ENCODE results near the gene CACNA1S.

Gene CACNA1S

DNA sequence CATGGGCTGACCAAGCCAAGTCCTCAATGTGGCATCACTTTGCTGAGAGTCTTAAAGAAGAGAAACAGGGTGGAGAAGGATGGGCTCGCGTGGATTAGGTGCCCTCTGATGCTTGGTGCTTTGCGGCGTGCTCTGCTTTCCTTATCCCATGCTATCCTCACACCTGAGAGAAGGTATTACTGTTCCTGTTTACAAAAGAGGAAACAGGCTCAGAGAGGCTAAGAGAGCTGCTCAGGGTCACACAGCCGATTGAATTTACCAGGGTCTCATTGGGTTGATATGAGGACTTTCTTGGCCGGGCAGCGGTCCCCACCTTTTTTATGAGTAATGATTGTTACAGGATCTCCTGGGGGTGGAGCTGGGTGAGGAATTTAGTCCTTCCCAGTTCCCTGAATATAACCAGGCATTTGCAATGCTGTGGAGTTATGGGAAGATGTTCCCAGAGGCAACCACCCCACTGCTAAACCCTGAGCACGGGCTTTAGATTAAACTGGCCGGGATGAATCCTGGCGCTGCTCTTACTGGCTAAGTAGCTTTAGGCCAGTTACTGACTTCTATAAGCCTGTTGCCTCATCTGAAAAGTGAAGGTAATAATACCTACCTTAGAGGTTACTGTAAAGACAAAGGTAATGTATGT, 10.2 kb upstream of the CACNA1S start:
- Histone ChIP-seq H3K4me1 (peaks cover 86% of the 10 kb centered on the region), H4K20me1 (no peaks in the 10 kb centered on the region), H3K9ac (no peak overlapping the region), H3K9me3 (no peaks in the 10 kb centered on the region), H3K36me3 (no peaks in the 10 kb centered on the region), H3K27me3 (no peaks in the 10 kb centered on the region), H3K27ac (peak overlapping the region; percentile 14; the same call in 1 of the 2 replicates), H3K4me2 (peak overlapping the region; percentile 78), H3K4me3 (no peak overlapping the region)
- TF ChIP-seq Cebpa-rat (IDR thresholded peaks at IDR 0.05): no peak

GRCh38 chr1:201119206-201120197, 7.3 kb upstream of the CACNA1S start:
- no peaks in the 10 kb centered on the region for H3K27me3 ChIP-seq
- peaks cover 77% of the 10 kb centered on the region for H3K4me1 ChIP-seq
- peak overlapping the region; percentile 78 for H3K4me2 ChIP-seq
- no peak for TF ChIP-seq Cebpa-rat (IDR thresholded peaks at IDR 0.05)
- peak overlapping the region; percentile 2; the same call in 1 of the 2 replicates for H3K4me3 ChIP-seq
- no peaks in the 10 kb centered on the region for H4K20me1 ChIP-seq
- H3K9me3 ChIP-seq: no peaks in the 10 kb centered on the region
- H3K27ac ChIP-seq: peak overlapping the region; percentile 85
- H3K9ac ChIP-seq: peak overlapping the region; percentile 36
- peaks cover 10% of the 10 kb centered on the region; the same call in 1 of the 2 replicates for H3K36me3 ChIP-seq

- Histone ChIP-seq H3K9ac (no peak overlapping the region), H3K4me3 (no peak overlapping the region), H3K4me1 (peaks cover 73% of the 10 kb centered on the region), H3K36me3 (peaks cover 10% of the 10 kb centered on the region; the same call in 1 of the 2 replicates), H4K20me1 (no peaks in the 10 kb centered on the region), H3K27ac (no peak overlapping the region), H3K27me3 (no peaks in the 10 kb centered on the region), H3K4me2 (peak overlapping the region; percentile 89), H3K9me3 (no peaks in the 10 kb centered on the region)
- TF ChIP-seq Cebpa-rat (IDR thresholded peaks at IDR 0.05): no peak
These were observed 3.9 kb upstream of the CACNA1S start for GRCh38 chr1:201116091-201116490.

DNA sequence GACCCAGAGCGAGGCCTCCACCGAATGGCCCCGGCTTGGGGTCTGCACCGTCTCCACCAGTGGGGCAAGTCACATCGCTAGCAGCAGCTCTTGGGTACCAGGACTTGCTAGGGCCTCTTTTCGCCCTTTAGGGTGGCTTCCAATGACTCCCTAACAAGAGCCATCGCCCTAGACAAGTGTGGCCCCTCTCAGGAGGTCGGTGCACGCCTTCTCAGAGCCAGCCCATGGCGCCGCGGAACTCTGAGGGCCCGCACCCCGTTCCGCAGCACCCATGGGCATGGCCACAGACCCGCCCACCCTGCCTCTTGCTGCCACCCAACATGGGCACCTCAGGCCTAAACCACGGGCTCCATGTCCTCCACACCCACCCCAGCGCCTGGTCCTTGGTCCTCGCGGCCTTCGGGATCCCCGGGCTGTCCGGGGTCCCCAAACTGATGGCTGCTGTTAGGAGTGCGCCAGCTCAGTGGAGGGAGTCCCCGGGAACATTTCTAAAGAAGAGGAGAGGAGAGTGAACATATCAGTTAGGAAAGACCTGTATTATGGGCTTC, 3.2 kb upstream of the CACNA1S start:
- no peaks in the 10 kb centered on the region for H3K27me3 ChIP-seq
- TF ChIP-seq Cebpa-rat (IDR thresholded peaks at IDR 0.05): no peak
- peaks cover 10% of the 10 kb centered on the region; the same call in 1 of the 2 replicates for H3K36me3 ChIP-seq
- peak overlapping the region; percentile 71 for H3K4me3 ChIP-seq
- H3K4me1 ChIP-seq: peaks cover 72% of the 10 kb centered on the region
- H4K20me1 ChIP-seq: no peaks in the 10 kb centered on the region
- H3K9me3 ChIP-seq: no peaks in the 10 kb centered on the region
- peak overlapping the region; percentile 89 for H3K4me2 ChIP-seq
- 0 out of 2 replicates have a peak overlapping the region, but pooled peaks have one; percentile 81 for H3K9ac ChIP-seq
- peak overlapping the region; percentile 55; the same call in 1 of the 2 replicates for H3K27ac ChIP-seq

DNA sequence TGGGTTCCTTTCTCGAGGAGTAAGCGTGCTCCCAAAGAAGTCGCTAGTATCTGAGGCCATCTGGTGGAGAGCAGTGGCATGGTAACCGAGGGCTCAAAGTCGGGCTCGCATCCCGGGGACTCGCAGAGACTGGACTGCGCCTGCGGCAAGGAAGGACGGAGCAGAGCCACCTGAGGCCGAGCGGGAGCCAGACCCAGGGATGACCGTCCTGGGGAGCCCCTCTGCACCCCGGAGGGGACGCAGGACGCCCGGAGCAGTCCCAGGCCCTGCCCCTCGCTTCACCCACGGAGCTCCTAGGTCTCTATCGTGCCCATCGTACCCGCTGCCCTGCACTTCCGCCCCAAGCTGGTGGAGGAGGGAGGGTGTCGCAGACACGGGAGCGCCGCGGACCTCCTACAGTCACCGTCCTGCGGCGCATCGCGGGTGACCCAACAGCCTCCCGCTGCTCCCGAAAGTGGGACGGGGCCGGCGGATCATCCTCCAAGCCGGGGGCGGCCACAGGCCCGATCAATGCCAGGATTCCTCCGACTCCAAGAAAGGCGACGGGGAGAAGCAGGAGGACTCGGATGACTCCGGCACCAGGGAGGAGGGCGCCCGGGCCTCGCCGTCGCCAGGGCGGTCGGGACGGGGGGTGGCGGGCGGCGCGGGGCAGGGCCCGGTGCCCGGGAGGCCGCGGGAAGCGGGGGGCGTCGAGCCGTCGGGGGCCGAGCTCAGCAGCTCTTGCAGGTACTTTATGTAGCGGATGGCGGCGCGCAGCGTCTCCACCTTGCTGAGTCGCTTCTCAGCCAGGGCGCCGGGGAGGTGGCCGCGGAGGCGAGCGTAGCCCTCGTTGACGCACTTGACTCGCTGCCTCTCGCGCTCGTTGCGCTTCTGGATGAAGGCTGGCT, 2.3 kb upstream of the CACNA1S start:
- Histone ChIP-seq H3K9ac (peak overlapping the region; percentile 81), H3K27me3 (no peaks in the 10 kb centered on the region), H3K9me3 (no peaks in the 10 kb centered on the region), H3K4me2 (peak overlapping the region; percentile 89), H3K27ac (peak overlapping the region; percentile 83), H3K4me3 (peak overlapping the region; percentile 71), H3K36me3 (peaks cover 10% of the 10 kb centered on the region; the same call in 1 of the 2 replicates), H3K4me1 (peaks cover 62% of the 10 kb centered on the region), H4K20me1 (no peaks in the 10 kb centered on the region)
- no peak for TF ChIP-seq Cebpa-rat (IDR thresholded peaks at IDR 0.05)

- peak overlapping the region; percentile 83 for H3K27ac ChIP-seq
These were observed 1.4 kb upstream of the CACNA1S start for GRCh38 chr1:201113451-201114244.

DNA sequence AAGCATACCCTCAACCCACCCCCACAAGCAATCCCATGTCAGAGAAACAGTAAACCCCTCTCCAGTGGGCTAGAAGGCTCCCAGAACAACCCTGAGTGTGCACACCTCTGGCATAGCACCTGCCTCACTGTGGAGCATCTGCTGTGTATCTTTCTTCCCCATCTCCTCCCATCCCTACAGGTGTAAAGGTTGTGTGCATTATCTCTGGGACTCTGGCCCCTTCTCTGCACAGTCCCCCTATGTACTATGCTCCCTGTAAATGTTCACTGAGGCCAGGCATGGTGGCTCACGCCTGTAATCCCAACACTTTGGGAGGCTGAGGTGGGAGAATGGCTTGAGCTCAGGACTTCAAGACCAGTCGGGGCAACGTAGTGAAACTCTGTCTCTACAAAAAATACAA, 700 bp upstream of the CACNA1S start:
- no peaks in the 10 kb centered on the region for H3K27me3 ChIP-seq
- peaks cover 55% of the 10 kb centered on the region for H3K4me1 ChIP-seq
- H4K20me1 ChIP-seq: no peaks in the 10 kb centered on the region
- TF ChIP-seq Cebpa-rat (IDR thresholded peaks at IDR 0.05): no peak
- no peaks in the 10 kb centered on the region for H3K9me3 ChIP-seq
- H3K9ac ChIP-seq: no peak overlapping the region
- H3K27ac ChIP-seq: no peak overlapping the region
- no peak overlapping the region for H3K4me3 ChIP-seq
- peak overlapping the region; percentile 89; the same call in 1 of the 2 replicates for H3K4me2 ChIP-seq
- peaks cover 10% of the 10 kb centered on the region; the same call in 1 of the 2 replicates for H3K36me3 ChIP-seq

More at GRCh38 chr1:201113451-201114244, 1.4 kb upstream of the CACNA1S start:
- Histone ChIP-seq H4K20me1 (no peaks in the 10 kb centered on the region), H3K36me3 (peaks cover 10% of the 10 kb centered on the region; the same call in 1 of the 2 replicates), H3K27me3 (no peaks in the 10 kb centered on the region), H3K4me2 (peak overlapping the region; percentile 89), H3K9ac (peak overlapping the region; percentile 81), H3K9me3 (no peaks in the 10 kb centered on the region), H3K4me3 (peak overlapping the region; percentile 71), H3K4me1 (peaks cover 57% of the 10 kb centered on the region)
- no peak for TF ChIP-seq Cebpa-rat (IDR thresholded peaks at IDR 0.05)

DNA sequence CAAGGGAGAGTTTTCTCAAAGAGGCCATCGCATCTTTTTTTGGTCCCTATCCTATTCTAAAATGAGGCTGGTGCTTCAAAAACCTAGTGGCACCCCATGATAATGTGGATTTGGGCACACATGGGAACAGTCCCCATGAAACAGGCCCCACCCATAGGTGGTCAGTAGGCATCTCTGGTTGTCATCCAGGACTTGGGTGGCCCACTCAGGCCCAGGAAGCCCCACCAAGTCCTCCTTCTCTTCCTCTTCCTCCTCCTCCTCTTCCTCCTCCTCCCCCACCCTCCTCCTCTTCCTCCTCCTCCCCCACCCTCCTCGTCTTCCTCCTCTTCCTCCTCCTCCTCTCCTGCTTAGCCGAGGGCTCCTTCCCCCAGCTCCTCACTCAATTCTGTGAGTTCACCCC, 554 bp downstream of the CACNA1S start:
- peaks cover 53% of the 10 kb centered on the region for H3K4me1 ChIP-seq
- peaks cover 5% of the 10 kb centered on the region; the same call in 1 of the 2 replicates for H3K36me3 ChIP-seq
- 0 out of 2 replicates have a peak overlapping the region, but pooled peaks have one; percentile 35 for H3K27ac ChIP-seq
- H3K4me2 ChIP-seq: peak overlapping the region; percentile 43
- no peaks in the 10 kb centered on the region for H3K9me3 ChIP-seq
- TF ChIP-seq Cebpa-rat (IDR thresholded peaks at IDR 0.05): no peak
- no peak overlapping the region; the same call in 1 of the 2 replicates for H3K9ac ChIP-seq
- H4K20me1 ChIP-seq: no peaks in the 10 kb centered on the region
- H3K27me3 ChIP-seq: no peaks in the 10 kb centered on the region
- H3K4me3 ChIP-seq: no peak overlapping the region

All from BLaER1 (cell line).